Measurements from ENCODE around the gene FSTL5. TPM values are rescaled to one million over a fixed set of nuclear protein-coding genes. Genes with fewer than 3 reads are reported as not detected.
"Not testable (repeated sequence)": the region's sequence is repeated elsewhere in the genome, so short reads cannot be mapped to it uniquely, and the experiment has no call there.

The FSTL5 gene
- total RNA-seq, 1 donor from 2014 or later = 0.08 TPM

- Mint-ChIP-seq H3K27ac (ENCODE audit: unreplicated experiment) (no peak overlapping the region), H3K27me3 (ENCODE audit: unreplicated experiment) (no peaks in the 10 kb centered on the region), H3K4me1 (ENCODE audit: unreplicated experiment) (no peaks in the 10 kb centered on the region), H3K4me3 (ENCODE audit: unreplicated experiment) (no peak overlapping the region), H3K9me3 (ENCODE audit: unreplicated experiment) (no peaks in the 10 kb centered on the region), H3K36me3 (ENCODE audit: low read depth, unreplicated experiment) (no peaks in the 10 kb centered on the region)
- no peak for DNase-seq (ENCODE audit: low spot score)
- no peak for TF ChIP-seq CTCF (IDR thresholded peaks at IDR 0.05; ENCODE audit: unreplicated experiment)
Measured at GRCh38 chr4:161791796-161792556, 371.8 kb downstream of the FSTL5 start.

- Mint-ChIP-seq H3K27me3 (ENCODE audit: unreplicated experiment) (no peaks in the 10 kb centered on the region), H3K36me3 (ENCODE audit: low read depth, unreplicated experiment) (no peaks in the 10 kb centered on the region), H3K4me1 (ENCODE audit: unreplicated experiment) (no peaks in the 10 kb centered on the region), H3K27ac (ENCODE audit: unreplicated experiment) (no peak overlapping the region), H3K4me3 (ENCODE audit: unreplicated experiment) (no peak overlapping the region), H3K9me3 (ENCODE audit: unreplicated experiment) (no peaks in the 10 kb centered on the region)
- DNase-seq (ENCODE audit: low spot score) = no peak
- TF ChIP-seq CTCF (IDR thresholded peaks at IDR 0.05; ENCODE audit: unreplicated experiment) = no peak
Measured at GRCh38 chr4:161767116-161767515, 396.7 kb downstream of the FSTL5 start.

GRCh38 chr4:161762796-161763195 is 401.0 kb downstream of the FSTL5 start:
- no peaks in the 10 kb centered on the region for H3K27me3 Mint-ChIP-seq (ENCODE audit: unreplicated experiment)
- no peaks in the 10 kb centered on the region for H3K36me3 Mint-ChIP-seq (ENCODE audit: low read depth, unreplicated experiment)
- TF ChIP-seq CTCF (IDR thresholded peaks at IDR 0.05; ENCODE audit: unreplicated experiment) = no peak
- H3K4me1 Mint-ChIP-seq (ENCODE audit: unreplicated experiment) = no peaks in the 10 kb centered on the region
- no peaks in the 10 kb centered on the region for H3K9me3 Mint-ChIP-seq (ENCODE audit: unreplicated experiment)
- no peak for DNase-seq (ENCODE audit: low spot score)
- no peak overlapping the region for H3K4me3 Mint-ChIP-seq (ENCODE audit: unreplicated experiment)
- no peak overlapping the region for H3K27ac Mint-ChIP-seq (ENCODE audit: unreplicated experiment)

- Mint-ChIP-seq H3K36me3 (ENCODE audit: low read depth, unreplicated experiment) (no peaks in the 10 kb centered on the region), H3K4me3 (ENCODE audit: unreplicated experiment) (no peak overlapping the region), H3K4me1 (ENCODE audit: unreplicated experiment) (no peaks in the 10 kb centered on the region), H3K27me3 (ENCODE audit: unreplicated experiment) (no peaks in the 10 kb centered on the region), H3K9me3 (ENCODE audit: unreplicated experiment) (no peaks in the 10 kb centered on the region), H3K27ac (ENCODE audit: unreplicated experiment) (no peak overlapping the region)
- TF ChIP-seq CTCF (IDR thresholded peaks at IDR 0.05; ENCODE audit: unreplicated experiment) = no peak
- DNase-seq (ENCODE audit: low spot score) = no peak
Measured at GRCh38 chr4:161760008-161760407, 403.8 kb downstream of the FSTL5 start.

- not testable (repeated sequence) for H3K4me1 Mint-ChIP-seq (ENCODE audit: unreplicated experiment); H3K36me3 Mint-ChIP-seq (ENCODE audit: low read depth, unreplicated experiment); DNase-seq (ENCODE audit: low spot score); H3K27ac Mint-ChIP-seq (ENCODE audit: unreplicated experiment); H3K4me3 Mint-ChIP-seq (ENCODE audit: unreplicated experiment); H3K27me3 Mint-ChIP-seq (ENCODE audit: unreplicated experiment); H3K9me3 Mint-ChIP-seq (ENCODE audit: unreplicated experiment)
Measured at GRCh38 chr4:161758412-161758811, 405.4 kb downstream of the FSTL5 start.
